A549 (cell line): ENCODE data around the gene ATG5. TPM values are rescaled to one million over a fixed set of nuclear protein-coding genes. Genes with fewer than 3 reads are reported as not detected.

ENCODE experiments used
- ATAC-seq, 2 experiments: fragments of 200-7000 bp in 1 of 2; fragments of >200 bp in 1 of 2; cut with Nextera tagmentation in 1 of 2; cut with Tn5 transposase in 1 of 2; 3 replicates each; pipeline versions ENCODE4 v1.8.0 to v1.9.1; 2018 to 2020; ENCODE audit warnings: mild to moderate bottlenecking in 1 of 2, moderate library complexity in 1 of 2
- CTCF ChIA-PET: fragments of 300-600 bp; sonication (Branson Sonifier 250); formaldehyde crosslinking; extraction: SDS; loops from one replicate; lab custom pipeline; 2021; ENCODE audit warnings: antibody characterized with exemption, inconsistent platforms; lab: Yijun Ruan, JAX
- POLR2A ChIA-PET: fragments of 350-600 bp; formaldehyde crosslinking; extraction: SDS; loops from one replicate; lab custom pipeline; 2021; ENCODE audit warnings: antibody characterized with exemption, inconsistent platforms; lab: Yijun Ruan, JAX
- DNase-seq, 2 experiments: peaks; one replicate each; pipeline versions ENCODE4 v3.0.0 to v3.0.0-alpha.2; 2011 to 2016; ENCODE audit warnings: low read depth in 1 of 2, low spot score in 1 of 2
- FAIRE-seq: peaks from 2 replicates; lab custom pipeline; 2011; peaks lifted over from hg19 to GRCh38; lab: Jason Lieb, UNC
- H3K27ac ChIP-seq, 2 experiments: fragments of >200 bp; sonication (Bioruptor Twin); formaldehyde crosslinking; 3 replicates each; pipeline ENCODE4 v1.5.1; 2016 to 2017
- H3K4me1 ChIP-seq: fragments of >200 bp; sonication (Bioruptor Twin); formaldehyde crosslinking; 3 replicates; pipeline ENCODE4 v1.6.1; 2016
- H3K4me2 ChIP-seq: fragments of >200 bp; sonication (Bioruptor Twin); formaldehyde crosslinking; 3 replicates; pipeline ENCODE4 v1.6.1; 2016
- H3K4me3 ChIP-seq: fragments of >200 bp; sonication (Bioruptor Twin); formaldehyde crosslinking; 3 replicates; pipeline ENCODE4 v1.5.1; 2016
- H3K9me3 ChIP-seq: fragments of >200 bp; sonication (Bioruptor Twin); formaldehyde crosslinking; 3 replicates; pipeline ENCODE4 v1.6.1; 2016
- ATOH8 ChIP-seq: fragments of 250-450 bp; sonication (Bioruptor Pico); IDR thresholded peaks from 2 replicates; pipeline ENCODE4 v1.5.0; 2020; ENCODE audit warnings: low read depth, mild to moderate bottlenecking, moderate library complexity
- BCL3 ChIP-seq: fragments of >200 bp; sonication (Bioruptor Twin); formaldehyde crosslinking; IDR thresholded peaks from 3 replicates; pipeline ENCODE4 v1.6.1; 2016
- BHLHE40 ChIP-seq: IDR thresholded peaks from 2 replicates; pipeline ENCODE4 v1.6.1; 2012; ENCODE audit warnings: low read depth, low read length, inconsistent platforms
- CBX8 ChIP-seq: fragments of 200-600 bp; sonication (generic); IDR thresholded peaks from 2 replicates; pipeline ENCODE4 v1.6.1; 2016
- CEBPB ChIP-seq, 2 experiments: fragments of >200 bp in 1 of 2; sonication (Bioruptor Twin) in 1 of 2; formaldehyde crosslinking in 1 of 2; IDR thresholded peaks; 2 replicates each; pipeline ENCODE4 v1.6.1; 2012 to 2016
- CHD4 ChIP-seq: fragments of 200-600 bp; sonication (generic); IDR thresholded peaks from 2 replicates; pipeline ENCODE4 v1.6.1; 2016; ENCODE audit warnings: antibody characterized with exemption, mild to moderate bottlenecking, borderline replicate concordance
- EHF ChIP-seq: fragments of 250-450 bp; sonication (Bioruptor Pico); IDR thresholded peaks from 2 replicates; pipeline ENCODE4 v1.5.0; 2020; ENCODE audit warnings: mild to moderate bottlenecking
- EHMT2 ChIP-seq: fragments of 200-600 bp; sonication (generic); IDR thresholded peaks from 2 replicates; pipeline ENCODE4 v1.6.1; 2016; ENCODE audit warnings: antibody characterized with exemption, low read depth, mild to moderate bottlenecking, moderate library complexity
- ELK1 ChIP-seq: fragments of 150-350 bp; IDR thresholded peaks from 2 replicates; pipeline ENCODE4 v1.6.1; 2014; ENCODE audit warnings: low read depth, mild to moderate bottlenecking, low read length
- EP300 ChIP-seq, 2 experiments: fragments of >200 bp; sonication (Bioruptor Twin); formaldehyde crosslinking; IDR thresholded peaks; 2 replicates in 1 of 2; 3 replicates in 1 of 2; pipeline ENCODE4 v1.6.1; 2016 to 2017
- HDAC2 ChIP-seq: fragments of 200-600 bp; sonication (generic); IDR thresholded peaks from 2 replicates; pipeline ENCODE4 v1.6.1; 2016
- HES2 ChIP-seq: fragments of >200 bp; sonication (Bioruptor Twin); formaldehyde crosslinking; IDR thresholded peaks from 2 replicates; pipeline ENCODE4 v1.6.1; 2016
- HEYL ChIP-seq: fragments of 250-450 bp; sonication (Bioruptor Pico); IDR thresholded peaks from 2 replicates; pipeline ENCODE4 v1.8.0; 2021; ENCODE audit warnings: mild to moderate bottlenecking, moderate library complexity
- HOXB5 ChIP-seq: fragments of 250-450 bp; sonication (Bioruptor Pico); IDR thresholded peaks from 2 replicates; pipeline ENCODE4 v1.5.0; 2020; ENCODE audit warnings: mild to moderate bottlenecking, moderate library complexity
- KDM1A ChIP-seq: fragments of 200-600 bp; sonication (generic); IDR thresholded peaks from 2 replicates; pipeline ENCODE4 v1.6.1; 2016; ENCODE audit warnings: low read depth, mild to moderate bottlenecking
- MAX ChIP-seq: IDR thresholded peaks from 2 replicates; pipeline ENCODE4 v1.6.1; 2012
- NPAS2 ChIP-seq: fragments of 250-450 bp; sonication (Bioruptor Pico); IDR thresholded peaks from 2 replicates; pipeline ENCODE4 v1.8.0; 2022; ENCODE audit warnings: mild to moderate bottlenecking, moderate library complexity, borderline replicate concordance
- RAD21 ChIP-seq, 2 experiments: fragments of >200 bp in 1 of 2; sonication (Bioruptor Twin) in 1 of 2; formaldehyde crosslinking in 1 of 2; IDR thresholded peaks in 1 of 2; conservative IDR thresholded peaks in 1 of 2; 2 replicates in 1 of 2; 3 replicates in 1 of 2; pipeline ENCODE4 v1.6.1; 2012 to 2018; ENCODE audit warnings: inconsistent platforms in 1 of 2
- RNF2 ChIP-seq: fragments of 200-600 bp; sonication (generic); IDR thresholded peaks from 2 replicates; pipeline ENCODE4 v1.6.1; 2016; ENCODE audit warnings: low read depth, mild to moderate bottlenecking, antibody characterized with exemption, moderate library complexity, borderline replicate concordance
- SMC3 ChIP-seq: fragments of >200 bp; sonication (Bioruptor Twin); formaldehyde crosslinking; IDR thresholded peaks from 3 replicates; pipeline ENCODE4 v1.6.1; 2018; ENCODE audit warnings: inconsistent platforms
- SREBF2 ChIP-seq: fragments of 450-650 bp; IDR thresholded peaks from 2 replicates; pipeline ENCODE4 v1.6.1; 2014; ENCODE audit warnings: mild to moderate bottlenecking, moderate library complexity
- TP53 ChIP-seq: fragments of 250-450 bp; sonication (Bioruptor Pico); IDR thresholded peaks from 2 replicates; pipeline ENCODE4 v1.5.0; 2021; ENCODE audit warnings: mild to moderate bottlenecking, moderate library complexity
- USF2 ChIP-seq: fragments of 450-650 bp; IDR thresholded peaks from 2 replicates; pipeline ENCODE4 v1.6.1; 2014; ENCODE audit warnings: antibody characterized with exemption
- ZC3H11A ChIP-seq: fragments of 450-650 bp; IDR thresholded peaks from 2 replicates; pipeline ENCODE4 v1.6.1; 2014; ENCODE audit warnings: antibody characterized with exemption, mild to moderate bottlenecking
- WGBS: methylation state at CpG from one replicate; pipeline ENCODE4 v1.1.6; 2017; ENCODE audit errors: missing lambda C conversion rate; 5-methylcytosine and 5-hydroxymethylcytosine counted together
- polyA plus RNA-seq, 4 experiments: library from polyadenylated mRNA; depleted of rRNA in 3 of 4; stranded (reverse); fragments of >200 nt; fragmentation: RNase III in 1 of 4; extraction: RNeasy Plus Mini Kit Qiagen cat#74134 plus additional on column Dnase treatment in 1 of 4; gene quantifications; 2 replicates in 3 of 4; 3 replicates in 1 of 4; pipeline ENCODE4 v1.2.3, GENCODE V29; 2011 to 2017

The ATG5 gene
- polyA plus RNA-seq, 2 of the 4 experiments (the other 2 are of a cell fraction), result 26.6 to 53.5 TPM

GRCh38 chr6:106300944-106301343, 24.6 kb downstream of the ATG5 start (continued):
- TF ChIP-seq EP300 (IDR thresholded peaks at IDR 0.05) (no peak), RNF2 (no peak)

- Histone ChIP-seq H3K4me3 (no peak overlapping the region), H3K4me2 (peak overlapping the region; percentile 43), H3K27ac (peak overlapping the region; percentile 59 to 60; a peak in 4 of 6 replicates), H3K4me1 (peaks cover 30% of the 10 kb centered on the region), H3K9me3 (no peaks in the 10 kb centered on the region)
- ChIA-PET CTCF (interaction anchor here (0.8 to 1.9 kb wide), 5 partner anchors 13 to 868 kb away, joined by 3 to 11 read pairs (median 5); partner anchors contain the start of gene PRDM1), POLR2A (no interaction called here)
- TF ChIP-seq CEBPB (IDR thresholded peaks at IDR 0.05) (0 out of 4 replicates have a peak, but pooled peaks of 1 of the 2 experiments have one; percentile 4), ELK1 (no peak), HOXB5 (no peak), EHF (CRISPR knock-in tag) (no peak)
- FAIRE-seq (no peak), ATAC-seq (peak in 1 of 2 experiments; percentile 60; a peak in 3 of 6 replicates), DNase-seq (no peak)
- 39% methylated on average over 4 of the region's 4 CpGs for WGBS
These were observed 25.4 kb downstream of the ATG5 start for GRCh38 chr6:106300020-106300780.

- H3K4me2 ChIP-seq, result no peak overlapping the region
- ChIA-PET CTCF (no interaction called here), POLR2A (no interaction called here)
- no peak overlapping the region for H3K4me3 ChIP-seq
- peaks cover 12% of the 10 kb centered on the region; the same call in 2 of the 3 replicates for H3K9me3 ChIP-seq
- DNase-seq (no peak), FAIRE-seq (no peak), ATAC-seq (no peak)
- H3K27ac ChIP-seq, result no peak overlapping the region
- peaks cover 12% of the 10 kb centered on the region; the same call in 2 of the 3 replicates for H3K4me1 ChIP-seq
- WGBS, result 100% methylated on average over 1 of the region's 1 CpG
- TF ChIP-seq EHF (CRISPR knock-in tag) (no peak), SREBF2 (no peak), HOXB5 (no peak), CBX8 (no peak)
These were observed 32.4 kb downstream of the ATG5 start for GRCh38 chr6:106293116-106293515.

- DNase-seq (peak in 1 of 2 experiments; percentile 10), FAIRE-seq (no peak), ATAC-seq (no peak)
- H3K4me3 ChIP-seq, result no peak overlapping the region
- no peaks in the 10 kb centered on the region for H3K4me1 ChIP-seq
- CTCF ChIA-PET, result interaction anchor here (0.6 kb wide), 1 partner anchor 503 kb away, joined by 3 read pairs; no protein-coding TSS in a partner anchor
- H3K27ac ChIP-seq, result no peak overlapping the region
- TF ChIP-seq CEBPB (IDR thresholded peaks at IDR 0.05) (peak in 1 of 2 experiments; percentile 51; a peak in 2 of 4 replicates), HOXB5 (no peak), SMC3 (no peak)
- peaks cover 12% of the 10 kb centered on the region; the same call in 2 of the 3 replicates for H3K9me3 ChIP-seq
- POLR2A ChIA-PET, result no interaction called here
- 95% methylated on average over 1 of the region's 1 CpG for WGBS
- no peak overlapping the region for H3K4me2 ChIP-seq
These were observed 34.6 kb downstream of the ATG5 start for GRCh38 chr6:106290954-106291353.

GRCh38 chr6:106290032-106290431, 35.5 kb downstream of the ATG5 start:
- Histone ChIP-seq H3K4me1 (no peaks in the 10 kb centered on the region), H3K4me3 (no peak overlapping the region), H3K4me2 (no peak overlapping the region), H3K9me3 (peaks cover 12% of the 10 kb centered on the region; the same call in 2 of the 3 replicates), H3K27ac (no peak overlapping the region)
- 92% methylated on average over 4 of the region's 4 CpGs for WGBS
- DNase-seq (no peak), ATAC-seq (no peak), FAIRE-seq (no peak)
- ChIA-PET CTCF (no interaction called here), POLR2A (no interaction called here)
- no peak for TF ChIP-seq ZC3H11A
- TF ChIP-seq ATOH8 (CRISPR knock-in tag), result no peak
- no peak for TF ChIP-seq HES2
- TF ChIP-seq NPAS2 (CRISPR knock-in tag), result no peak
- no peak for TF ChIP-seq CHD4
- TF ChIP-seq MAX, result no peak
- no peak for TF ChIP-seq BCL3
- no peak for TF ChIP-seq TP53
- TF ChIP-seq HEYL (CRISPR knock-in tag), result no peak
- TF ChIP-seq BHLHE40, result no peak
- no peak for TF ChIP-seq RAD21 (conservative IDR thresholded peaks at IDR 0.05 in 1 of 2, IDR thresholded peaks at IDR 0.05 in 1 of 2)
- no peak for TF ChIP-seq USF2
- TF ChIP-seq RNF2, result no peak
- no peak for TF ChIP-seq HDAC2
- no peak for TF ChIP-seq EHMT2
- TF ChIP-seq KDM1A, result no peak
